AG04449 (cell line): ENCODE measurements around the gene DIPK1C.

ENCODE experiments used
- CTCF ChIA-PET: fragments of 350-600 bp; formaldehyde crosslinking; extraction: SDS; loops from one replicate; lab custom pipeline; 2021; ENCODE audit warnings: antibody characterized with exemption; lab: Yijun Ruan, JAX
- POLR2A ChIA-PET: fragments of 400-600, 350-600 bp; formaldehyde crosslinking; extraction: SDS; loops from one replicate; lab custom pipeline; 2020; ENCODE audit warnings: antibody characterized with exemption, inconsistent platforms; lab: Yijun Ruan, JAX
- DNase-seq: peaks from one replicate; pipeline ENCODE4 v3.0.0-alpha.2; 2010; ENCODE audit warnings: low read depth, low spot score
- H3K4me3 ChIP-seq: 2 replicates; pipeline ENCODE4 v1.5.1; 2011; ENCODE audit warnings: low read depth, mild to moderate bottlenecking, control low read depth, low read length
- CTCF ChIP-seq: IDR thresholded peaks from one replicate; pipeline ENCODE4 v1.5.1; 2011; ENCODE audit warnings: mild to moderate bottlenecking, moderate library complexity, low read length, control low read depth, inconsistent platforms; ENCODE audit not compliant: insufficient read depth; ENCODE audit errors: missing control alignments

Gene DIPK1C

GRCh38 chr18:74389171-74389927 is 67.8 kb downstream of the DIPK1C start:
- POLR2A ChIA-PET: no interaction called here

GRCh38 chr18:74388227-74388626 is 68.9 kb downstream of the DIPK1C start:
- POLR2A ChIA-PET: no interaction called here
- CTCF ChIA-PET: interaction anchor here (1.4 kb wide), 1 partner anchor 164 kb away, joined by 3 read pairs; no protein-coding TSS in a partner anchor
- DNase-seq: no peak
- no peak overlapping the region for H3K4me3 ChIP-seq
- no peak for TF ChIP-seq CTCF

More at GRCh38 chr18:74389171-74389927, 67.8 kb downstream of the DIPK1C start:
- no peak for TF ChIP-seq CTCF
- CTCF ChIA-PET: interaction anchor here (1.4 kb wide), 1 partner anchor 162 kb away, joined by 3 read pairs; no protein-coding TSS in a partner anchor
- DNase-seq: no peak
- H3K4me3 ChIP-seq: no peak overlapping the region

- POLR2A ChIA-PET: no interaction called here
- no peak overlapping the region for H3K4me3 ChIP-seq
- TF ChIP-seq CTCF: no peak
- DNase-seq: no peak
- CTCF ChIA-PET: no interaction called here
These were observed 69.7 kb downstream of the DIPK1C start for GRCh38 chr18:74387383-74387782.
